Brain microvascular endothelial cell (primary cell): Measurements from ENCODE around the gene BLCAP.

Experiments used
- DNase-seq: peaks from one replicate; pipeline ENCODE4 v3.0.0-alpha.2; 2020
- H3K27ac ChIP-seq: fragments of 250-450 bp; sonication (Bioruptor Pico); 2 replicates; pipeline ENCODE4 v1.5.1; 2020; ENCODE audit warnings: mild to moderate bottlenecking, moderate library complexity
- H3K27me3 ChIP-seq: fragments of 250-450 bp; sonication (Bioruptor Pico); replicated peaks from 2 replicates; pipeline ENCODE4 v1.5.1; 2020; ENCODE audit warnings: mild to moderate bottlenecking
- H3K36me3 ChIP-seq: fragments of 250-450 bp; sonication (Bioruptor Pico); replicated peaks from 2 replicates; pipeline ENCODE4 v1.5.1; 2020; ENCODE audit warnings: mild to moderate bottlenecking
- H3K4me3 ChIP-seq: 2 replicates; pipeline ENCODE4 v1.5.1; 2011; ENCODE audit warnings: low read depth, mild to moderate bottlenecking, control low read depth, low read length, moderate library complexity
- in situ Hi-C: cut with HindIII; loops from 2 replicates; pipeline ENCODE4 v1.10.0; 2017; ENCODE audit warnings: low sequenced_read_pairs, low pct_ligation_motif_present
- TF ChIP-seq, protein P1 (sequence below): IDR thresholded peaks from 2 replicates; pipeline ENCODE4 v1.5.1; 2011; ENCODE audit warnings: low read depth, mild to moderate bottlenecking, moderate library complexity, low read length, control low read depth, inconsistent platforms; ENCODE audit errors: missing control alignments

The BLCAP gene

DNA sequence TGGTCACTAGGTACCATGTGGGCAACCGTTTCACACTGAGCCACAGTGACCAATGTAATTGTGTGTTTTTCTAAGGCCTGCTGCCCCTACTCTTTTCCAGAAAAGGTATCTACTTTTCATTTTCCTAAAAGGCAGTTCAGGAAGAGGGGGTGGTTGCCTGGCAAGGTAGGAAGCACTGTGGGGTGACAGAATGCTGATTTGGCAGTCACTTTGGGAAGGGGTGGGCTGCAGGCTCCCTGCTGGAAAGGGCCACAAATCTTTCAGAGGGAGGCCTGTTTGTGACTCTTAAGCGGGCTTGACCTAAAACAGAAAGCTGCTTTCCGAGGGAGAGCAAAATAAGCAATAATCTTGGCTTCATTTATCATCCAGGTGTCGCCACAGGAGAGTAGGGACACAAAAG is 11.8 kb downstream of the BLCAP start:
- DNase-seq = no peak
- Histone ChIP-seq H3K27ac (no peak overlapping the region), H3K36me3 (peaks cover 28% of the 10 kb centered on the region), H3K27me3 (no peaks in the 10 kb centered on the region), H3K4me3 (no peak overlapping the region)
- TF ChIP-seq, protein P1, sequence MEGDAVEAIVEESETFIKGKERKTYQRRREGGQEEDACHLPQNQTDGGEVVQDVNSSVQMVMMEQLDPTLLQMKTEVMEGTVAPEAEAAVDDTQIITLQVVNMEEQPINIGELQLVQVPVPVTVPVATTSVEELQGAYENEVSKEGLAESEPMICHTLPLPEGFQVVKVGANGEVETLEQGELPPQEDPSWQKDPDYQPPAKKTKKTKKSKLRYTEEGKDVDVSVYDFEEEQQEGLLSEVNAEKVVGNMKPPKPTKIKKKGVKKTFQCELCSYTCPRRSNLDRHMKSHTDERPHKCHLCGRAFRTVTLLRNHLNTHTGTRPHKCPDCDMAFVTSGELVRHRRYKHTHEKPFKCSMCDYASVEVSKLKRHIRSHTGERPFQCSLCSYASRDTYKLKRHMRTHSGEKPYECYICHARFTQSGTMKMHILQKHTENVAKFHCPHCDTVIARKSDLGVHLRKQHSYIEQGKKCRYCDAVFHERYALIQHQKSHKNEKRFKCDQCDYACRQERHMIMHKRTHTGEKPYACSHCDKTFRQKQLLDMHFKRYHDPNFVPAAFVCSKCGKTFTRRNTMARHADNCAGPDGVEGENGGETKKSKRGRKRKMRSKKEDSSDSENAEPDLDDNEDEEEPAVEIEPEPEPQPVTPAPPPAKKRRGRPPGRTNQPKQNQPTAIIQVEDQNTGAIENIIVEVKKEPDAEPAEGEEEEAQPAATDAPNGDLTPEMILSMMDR = no peak
- in situ Hi-C loops = no loop called here

- H3K27me3 ChIP-seq = no peaks in the 10 kb centered on the region
- in situ Hi-C loops = no loop called here
- H3K27ac ChIP-seq = no peak overlapping the region
- DNase-seq = no peak
- peaks cover 29% of the 10 kb centered on the region for H3K36me3 ChIP-seq
- TF ChIP-seq, protein P1 = no peak
- no peak overlapping the region for H3K4me3 ChIP-seq
Observed at GRCh38 chr20:37513779-37514359, 13.8 kb downstream of the BLCAP start.

DNA sequence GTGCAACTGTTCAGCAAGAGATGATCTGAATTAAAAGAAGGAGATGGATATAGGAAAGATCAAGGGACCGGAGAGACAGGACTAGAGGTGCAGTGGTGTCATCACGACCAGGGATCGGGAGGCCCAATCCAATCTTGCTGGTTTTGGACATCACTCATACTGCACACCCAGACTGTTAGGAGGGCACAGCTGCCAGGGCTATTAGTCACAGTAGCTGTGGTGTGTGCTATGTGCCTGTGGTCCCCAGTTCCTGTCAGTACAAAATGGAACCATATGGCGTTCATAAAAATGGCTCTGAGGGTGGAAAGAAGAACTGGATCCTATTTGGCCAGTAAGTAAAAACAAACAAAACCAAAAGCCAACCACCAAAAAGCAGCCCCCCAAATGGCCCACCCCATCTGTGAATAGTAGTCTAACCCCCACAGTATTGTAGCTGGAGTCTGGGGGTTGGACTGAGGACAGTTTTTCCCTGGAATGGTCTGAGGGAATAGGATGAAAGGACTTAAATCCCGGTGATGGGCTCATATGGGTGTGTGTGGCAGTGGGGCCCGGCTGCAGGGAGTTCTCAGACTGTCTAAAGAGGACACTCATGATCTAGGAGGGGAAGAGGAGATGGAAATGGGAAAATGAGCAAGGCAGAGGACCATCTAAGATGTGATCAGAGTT is 15.9 kb downstream of the BLCAP start:
- Histone ChIP-seq H3K36me3 (peaks cover 21% of the 10 kb centered on the region), H3K4me3 (no peak overlapping the region), H3K27ac (no peak overlapping the region), H3K27me3 (no peaks in the 10 kb centered on the region)
- in situ Hi-C loops = no loop called here
- DNase-seq = peak; percentile 50
- TF ChIP-seq, protein P1 = no peak

GRCh38 chr20:37510226-37510625 is 17.4 kb downstream of the BLCAP start:
- Histone ChIP-seq H3K36me3 (peaks cover 21% of the 10 kb centered on the region), H3K27ac (no peak overlapping the region), H3K27me3 (no peaks in the 10 kb centered on the region), H3K4me3 (no peak overlapping the region)
- TF ChIP-seq, protein P1 = no peak
- no peak for DNase-seq
- in situ Hi-C loops = no loop called here

DNA sequence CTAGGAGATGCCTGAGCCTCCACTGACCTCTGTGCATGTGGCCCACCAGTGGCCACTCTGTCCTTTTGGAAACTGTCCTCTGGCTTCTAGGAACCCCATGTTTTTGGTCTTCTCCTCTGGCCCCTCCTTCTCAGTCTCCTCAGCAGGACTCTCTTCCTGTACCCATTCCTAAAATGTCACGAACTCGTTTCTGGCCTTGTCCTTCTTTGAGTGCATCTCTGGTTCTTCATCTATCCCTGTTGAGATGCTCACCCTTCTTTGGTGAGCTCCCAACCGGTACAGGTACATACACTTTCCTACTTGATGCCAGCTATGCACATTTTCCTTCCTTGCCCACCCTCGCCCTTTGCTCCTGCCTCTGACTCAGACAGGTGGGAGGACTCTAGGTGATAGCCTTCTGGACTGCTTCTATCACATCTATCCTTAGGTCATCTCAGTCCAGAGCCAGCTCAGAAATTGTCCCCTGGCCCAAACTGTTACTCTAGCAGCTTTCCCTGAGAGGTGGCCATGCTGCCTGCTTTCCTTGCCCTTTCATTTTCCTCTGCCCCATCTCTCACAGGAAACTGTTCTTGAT is 21.4 kb downstream of the BLCAP start:
- Histone ChIP-seq H3K4me3 (no peak overlapping the region), H3K27me3 (no peaks in the 10 kb centered on the region), H3K36me3 (peaks cover 9% of the 10 kb centered on the region), H3K27ac (no peak overlapping the region)
- TF ChIP-seq, protein P1 = no peak
- in situ Hi-C loops = no loop called here
- no peak for DNase-seq
